Measurements from ENCODE around the gene FOXRED1. TPM values are rescaled to one million over a fixed set of nuclear protein-coding genes. Genes with fewer than 3 reads are reported as not detected.

The FOXRED1 gene
- total RNA-seq, 1 experiment from 2014 or later, result 67.5 TPM

- peak within 1 kb of the TSS; percentile 95 to 98 (median 97) for H3K27ac Mint-ChIP-seq
- Histone ChIP-seq H3K4me1 (ENCODE audit: insufficient read depth, low read length) (peaks cover 3% of the 10 kb centered on the region; the same call in 1 of the 2 replicates), H2BK120ac (ENCODE audit: low read depth, low read length, poor library complexity, severe bottlenecking) (no peak within 1 kb of the TSS), H3K9ac (ENCODE audit: extremely low read depth, insufficient read length, low read length) (peak within 1 kb of the TSS; percentile 77), H3K56ac (ENCODE audit: insufficient read length, low read depth, low read length) (no peak within 1 kb of the TSS), H4K20me1 (ENCODE audit: control insufficient read depth, insufficient read depth, insufficient read length) (no peaks in the 10 kb centered on the region), H2BK5ac (ENCODE audit: insufficient read length, low read length) (no peak within 1 kb of the TSS), H3K79me2 (ENCODE audit: insufficient read depth, low read length) (no peaks in the 10 kb centered on the region), H3K9me3 (ENCODE audit: control insufficient read depth, low read depth, low read length) (no peaks in the 10 kb centered on the region), H2AFZ (ENCODE audit: low read length) (no peak within 1 kb of the TSS), H3K4me2 (ENCODE audit: insufficient read depth, insufficient read length, low read length) (peak within 1 kb of the TSS; percentile 74), H3T11ph (ENCODE audit: low read length) (no peak within 1 kb of the TSS), H3K14ac (ENCODE audit: insufficient read depth, low read length) (peak within 1 kb of the TSS; percentile 85), H4K91ac (ENCODE audit: insufficient read length, low read depth, low read length) (no peak within 1 kb of the TSS), H3K23ac (ENCODE audit: insufficient read length, low read depth, low read length) (no peak within 1 kb of the TSS), H3K27me3 (ENCODE audit: insufficient read depth, low read length) (no peaks in the 10 kb centered on the region), H3K79me1 (ENCODE audit: insufficient read depth, low read depth, low read length, poor library complexity, severe bottlenecking) (no peaks in the 10 kb centered on the region), H2BK15ac (ENCODE audit: low read depth, low read length) (no peak within 1 kb of the TSS), H3K18ac (ENCODE audit: insufficient read length, low read depth, low read length) (peak within 1 kb of the TSS; percentile 66), H2AK5ac (ENCODE audit: insufficient read length, low read length) (no peak within 1 kb of the TSS), H3K4ac (ENCODE audit: low read depth, low read length) (no peak within 1 kb of the TSS), H4K5ac (ENCODE audit: insufficient read length, low read depth, low read length) (no peak within 1 kb of the TSS), H3K27ac (ENCODE audit: insufficient read length, low read depth, low read length) (no peak within 1 kb of the TSS), H2BK20ac (ENCODE audit: low read depth, low read length, poor library complexity, severe bottlenecking) (no peak within 1 kb of the TSS), H3K23me2 (ENCODE audit: insufficient read length, low read depth, low read length, poor library complexity, severe bottlenecking) (peaks cover 7% of the 10 kb centered on the region), H2BK12ac (ENCODE audit: insufficient read length, low read depth, low read length) (no peak within 1 kb of the TSS), H4K8ac (replicated peaks; ENCODE audit: insufficient read length, low read depth, low read length) (no peak within 1 kb of the TSS)
- DNase-seq, result peak; percentile 95
- H3K4me3 Mint-ChIP-seq, result peak within 1 kb of the TSS; percentile 81 to 88
- WGBS (ENCODE audit: extremely low coverage, insufficient read length, low lambda C conversion rate), result no CpG with 5 or more reads among the region's 61 CpGs
- H3K27me3 Mint-ChIP-seq (ENCODE audit: low read depth), result no peaks in the 10 kb centered on the region
- peaks cover 10 to 18% of the 10 kb centered on the region in 2 experiments for H3K4me1 Mint-ChIP-seq
- no peak for TF ChIP-seq CTCF (conservative IDR thresholded peaks at IDR 0.05)
- peaks cover 14 to 43% (median 32%) of the 10 kb centered on the region in 3 experiments; a peak in 6 of 7 replicates for H3K36me3 Mint-ChIP-seq (ENCODE audit: insufficient read depth in 1 of 3, low read depth in 3 of 3)
- no peaks in the 10 kb centered on the region for H3K9me3 Mint-ChIP-seq
Measured at GRCh38 chr11:126303623-126304456, 34.9 kb downstream of the FOXRED1 start, which contains the start of gene DCPS. Gene DCPS (plus strand): TSS chr11:126304060. CDS start chr11:126304081, 21 bp downstream.
